Skeletal muscle satellite cell (primary cell): ENCODE results near the gene SLC15A5.

Experiments used
- H3K27me3 ChIP-seq: 2 replicates; pipeline ENCODE4 v1.7.0; 2013; ENCODE audit warnings: low read length; ENCODE audit not compliant: control insufficient read depth, insufficient read depth
- H3K36me3 ChIP-seq: 2 replicates; pipeline ENCODE4 v1.7.0; 2013; ENCODE audit warnings: mild to moderate bottlenecking, control low read depth, low read length; ENCODE audit not compliant: insufficient read depth
- H3K4me1 ChIP-seq: 2 replicates; pipeline ENCODE4 v1.7.0; 2013; ENCODE audit warnings: low read length; ENCODE audit not compliant: control insufficient read depth, insufficient read depth
- H3K4me2 ChIP-seq: 2 replicates; pipeline ENCODE4 v1.7.0; 2013; ENCODE audit warnings: mild to moderate bottlenecking, low read length
- H3K4me3 ChIP-seq: 2 replicates; pipeline ENCODE4 v1.7.0; 2013; ENCODE audit warnings: low read length
- H3K9ac ChIP-seq: 2 replicates; pipeline ENCODE4 v1.7.0; 2013; ENCODE audit warnings: mild to moderate bottlenecking, low read depth, low read length, moderate library complexity
- H3K9me3 ChIP-seq: replicated peaks from 2 replicates; pipeline ENCODE4 v1.7.0; 2013; ENCODE audit warnings: mild to moderate bottlenecking, control low read depth, low read length

Gene SLC15A5

GRCh38 chr12:16261944-16262475 is 15.5 kb downstream of the SLC15A5 start:
- Histone ChIP-seq H3K4me3 (no peak overlapping the region), H3K27me3 (no peaks in the 10 kb centered on the region), H3K4me1 (no peaks in the 10 kb centered on the region), H3K9ac (no peak overlapping the region), H3K36me3 (no peaks in the 10 kb centered on the region), H3K9me3 (no peaks in the 10 kb centered on the region), H3K4me2 (no peak overlapping the region)

- Histone ChIP-seq H3K4me1 (no peaks in the 10 kb centered on the region), H3K27me3 (no peaks in the 10 kb centered on the region), H3K4me3 (no peak overlapping the region), H3K36me3 (no peaks in the 10 kb centered on the region), H3K9ac (no peak overlapping the region), H3K4me2 (no peak overlapping the region), H3K9me3 (no peaks in the 10 kb centered on the region)
Observed at GRCh38 chr12:16260206-16260605, 17.3 kb downstream of the SLC15A5 start.

- no peaks in the 10 kb centered on the region for H3K27me3 ChIP-seq
- no peak overlapping the region for H3K4me3 ChIP-seq
- H3K4me2 ChIP-seq = no peak overlapping the region
- no peaks in the 10 kb centered on the region for H3K4me1 ChIP-seq
- H3K36me3 ChIP-seq = no peaks in the 10 kb centered on the region
- H3K9ac ChIP-seq = no peak overlapping the region
- H3K9me3 ChIP-seq = no peaks in the 10 kb centered on the region
Observed at GRCh38 chr12:16258963-16259362, 18.5 kb downstream of the SLC15A5 start.

- no peak overlapping the region for H3K9ac ChIP-seq
- H3K27me3 ChIP-seq = no peaks in the 10 kb centered on the region
- no peaks in the 10 kb centered on the region for H3K9me3 ChIP-seq
- H3K4me2 ChIP-seq = no peak overlapping the region
- no peaks in the 10 kb centered on the region for H3K36me3 ChIP-seq
- H3K4me1 ChIP-seq = no peaks in the 10 kb centered on the region
- no peak overlapping the region for H3K4me3 ChIP-seq
Observed at GRCh38 chr12:16246264-16246663, 31.2 kb downstream of the SLC15A5 start.

- no peak overlapping the region for H3K4me3 ChIP-seq
- H3K4me1 ChIP-seq = no peaks in the 10 kb centered on the region
- H3K9me3 ChIP-seq = no peaks in the 10 kb centered on the region
- H3K9ac ChIP-seq = no peak overlapping the region
- H3K4me2 ChIP-seq = no peak overlapping the region
- H3K36me3 ChIP-seq = no peaks in the 10 kb centered on the region
- H3K27me3 ChIP-seq = no peaks in the 10 kb centered on the region
Observed at GRCh38 chr12:16245209-16245608, 32.3 kb downstream of the SLC15A5 start.

- no peaks in the 10 kb centered on the region for H3K9me3 ChIP-seq
- no peaks in the 10 kb centered on the region for H3K36me3 ChIP-seq
- no peak overlapping the region for H3K9ac ChIP-seq
- H3K4me1 ChIP-seq = peaks cover 6% of the 10 kb centered on the region
- no peaks in the 10 kb centered on the region for H3K27me3 ChIP-seq
- no peak overlapping the region for H3K4me3 ChIP-seq
- H3K4me2 ChIP-seq = no peak overlapping the region
Observed at GRCh38 chr12:16243487-16244412, 33.7 kb downstream of the SLC15A5 start.

GRCh38 chr12:16241346-16241745 is 36.1 kb downstream of the SLC15A5 start:
- Histone ChIP-seq H3K4me1 (peaks cover 18% of the 10 kb centered on the region), H3K9me3 (no peaks in the 10 kb centered on the region), H3K9ac (no peak overlapping the region), H3K4me2 (no peak overlapping the region), H3K4me3 (no peak overlapping the region), H3K36me3 (no peaks in the 10 kb centered on the region), H3K27me3 (no peaks in the 10 kb centered on the region)

GRCh38 chr12:16238661-16239060 is 38.8 kb downstream of the SLC15A5 start:
- H3K4me1 ChIP-seq = peaks cover 18% of the 10 kb centered on the region
- no peaks in the 10 kb centered on the region for H3K36me3 ChIP-seq
- H3K27me3 ChIP-seq = no peaks in the 10 kb centered on the region
- H3K4me2 ChIP-seq = peak overlapping the region; percentile 28
- H3K9ac ChIP-seq = peak overlapping the region; percentile 55
- peak overlapping the region; percentile 4 for H3K4me3 ChIP-seq
- no peaks in the 10 kb centered on the region for H3K9me3 ChIP-seq

- Histone ChIP-seq H3K36me3 (no peaks in the 10 kb centered on the region), H3K9me3 (no peaks in the 10 kb centered on the region), H3K27me3 (no peaks in the 10 kb centered on the region)
Observed at GRCh38 chr12:16229676-16230075, 47.8 kb downstream of the SLC15A5 start.

GRCh38 chr12:16228067-16228466 is 49.4 kb downstream of the SLC15A5 start:
- H3K27me3 ChIP-seq = no peaks in the 10 kb centered on the region
- no peaks in the 10 kb centered on the region for H3K36me3 ChIP-seq
- H3K9me3 ChIP-seq = no peaks in the 10 kb centered on the region
- H3K4me2 ChIP-seq = no peak overlapping the region
- H3K4me3 ChIP-seq = no peak overlapping the region
- H3K4me1 ChIP-seq = peaks cover 3% of the 10 kb centered on the region
- H3K9ac ChIP-seq = no peak overlapping the region

More at GRCh38 chr12:16229676-16230075, 47.8 kb downstream of the SLC15A5 start:
- Histone ChIP-seq H3K4me3 (no peak overlapping the region), H3K4me1 (peaks cover 3% of the 10 kb centered on the region), H3K4me2 (no peak overlapping the region), H3K9ac (no peak overlapping the region)

- Histone ChIP-seq H3K4me3 (no peak overlapping the region), H3K4me2 (no peak overlapping the region), H3K9me3 (no peaks in the 10 kb centered on the region), H3K27me3 (no peaks in the 10 kb centered on the region), H3K9ac (no peak overlapping the region), H3K4me1 (peaks cover 3% of the 10 kb centered on the region), H3K36me3 (no peaks in the 10 kb centered on the region)
Observed at GRCh38 chr12:16225692-16226091, 51.8 kb downstream of the SLC15A5 start.

- no peak overlapping the region for H3K4me3 ChIP-seq
- H3K4me1 ChIP-seq = peaks cover 3% of the 10 kb centered on the region
- H3K4me2 ChIP-seq = no peak overlapping the region
- H3K9me3 ChIP-seq = no peaks in the 10 kb centered on the region
- H3K36me3 ChIP-seq = no peaks in the 10 kb centered on the region
- no peaks in the 10 kb centered on the region for H3K27me3 ChIP-seq
- no peak overlapping the region for H3K9ac ChIP-seq
Observed at GRCh38 chr12:16224196-16224595, 53.3 kb downstream of the SLC15A5 start.
